Loucy (cell line): Measurements from ENCODE around the gene CD300LG.
"Not testable (repeated sequence)": the region's sequence is repeated elsewhere in the genome, so short reads cannot be mapped to it uniquely, and the experiment has no call there.

Source experiments
- H2AFZ ChIP-seq: fragments of 200-600 bp; sonication (generic); 2 replicates; pipeline ENCODE4 v1.6.0; 2016; ENCODE audit warnings: antibody characterized with exemption, mild to moderate bottlenecking, low read length, moderate library complexity
- H3F3A ChIP-seq: fragments of 200-600 bp; 2 replicates; pipeline ENCODE4 v1.6.0; 2016; ENCODE audit warnings: antibody characterized with exemption, low read depth, mild to moderate bottlenecking
- H3K27me3 ChIP-seq: fragments of 200-600 bp; sonication (generic); 2 replicates; pipeline ENCODE4 v1.6.1; 2014; ENCODE audit warnings: low read length, mild to moderate bottlenecking; ENCODE audit not compliant: insufficient read depth, poor library complexity, severe bottlenecking
- H3K36me3 ChIP-seq: fragments of 200-600 bp; sonication (generic); 2 replicates; pipeline ENCODE4 v1.6.1; 2016; ENCODE audit warnings: low read length; ENCODE audit not compliant: insufficient read depth
- H3K4me1 ChIP-seq: fragments of 200-600 bp; sonication (generic); 2 replicates; pipeline ENCODE4 v1.5.1; 2014; ENCODE audit warnings: low read length, mild to moderate bottlenecking; ENCODE audit not compliant: insufficient read depth, poor library complexity, severe bottlenecking
- H3K4me2 ChIP-seq: fragments of 200-600 bp; sonication (generic); 2 replicates; pipeline ENCODE4 v1.6.0; 2014; ENCODE audit warnings: antibody characterized with exemption, low read length, low read depth, mild to moderate bottlenecking; ENCODE audit not compliant: poor library complexity, severe bottlenecking
- H3K4me3 ChIP-seq: fragments of 200-600 bp; sonication (generic); 2 replicates; pipeline ENCODE4 v1.5.1; 2014; ENCODE audit warnings: low read length, mild to moderate bottlenecking, mixed read lengths; ENCODE audit not compliant: poor library complexity, severe bottlenecking
- H3K79me2 ChIP-seq: fragments of 200-600 bp; sonication (generic); 2 replicates; pipeline ENCODE4 v1.6.1; 2014; ENCODE audit warnings: low read length; ENCODE audit not compliant: insufficient read depth
- H3K9ac ChIP-seq: fragments of 200-600 bp; sonication (generic); 2 replicates; pipeline ENCODE4 v1.6.0; 2014; ENCODE audit warnings: mild to moderate bottlenecking, low read depth, low read length, moderate library complexity; ENCODE audit not compliant: poor library complexity, severe bottlenecking
- H3K9me2 ChIP-seq: fragments of 200-600 bp; sonication (generic); replicated peaks from 2 replicates; pipeline ENCODE4 v1.6.1; 2016; ENCODE audit warnings: low read depth, low read length, mixed read lengths
- H3K9me3 ChIP-seq: fragments of 200-600 bp; sonication (generic); 2 replicates; pipeline ENCODE4 v1.6.1; 2014; ENCODE audit warnings: mild to moderate bottlenecking, antibody characterized with exemption, low read length, low read depth; ENCODE audit not compliant: insufficient read depth
- H4K20me1 ChIP-seq: fragments of 200-600 bp; sonication (generic); 2 replicates; pipeline ENCODE4 v1.6.0; 2014; ENCODE audit warnings: antibody characterized with exemption, low read length, mild to moderate bottlenecking; ENCODE audit not compliant: insufficient read depth, poor library complexity, severe bottlenecking
- CTCF ChIP-seq: fragments of 200-600 bp; sonication (generic); conservative IDR thresholded peaks from 2 replicates; pipeline ENCODE4 v1.5.1; 2014; ENCODE audit warnings: mild to moderate bottlenecking, antibody characterized with exemption, low read length
- EZH2phosphoT487 ChIP-seq: fragments of 200-600 bp; IDR thresholded peaks from 2 replicates; pipeline ENCODE4 v1.6.1; 2018; ENCODE audit warnings: antibody characterized with exemption, mild to moderate bottlenecking, moderate library complexity, borderline replicate concordance

CD300LG gene

GRCh38 chr17:43840814-43841213, 6.2 kb upstream of the CD300LG start:
- Histone ChIP-seq H3K79me2 (no peaks in the 10 kb centered on the region), H3K9me3 (no peaks in the 10 kb centered on the region), H2AFZ (no peak overlapping the region), H3K4me3 (no peak overlapping the region), H3K9ac (no peak overlapping the region), H3K27me3 (no peaks in the 10 kb centered on the region), H3K9me2 (no peaks in the 10 kb centered on the region), H3K4me1 (no peaks in the 10 kb centered on the region), H3F3A (no peaks in the 10 kb centered on the region), H4K20me1 (no peaks in the 10 kb centered on the region), H3K4me2 (no peak overlapping the region), H3K36me3 (no peaks in the 10 kb centered on the region)
- TF ChIP-seq EZH2phosphoT487 (no peak), CTCF (peak; percentile 50)

GRCh38 chr17:43841282-43841681, 5.7 kb upstream of the CD300LG start:
- Histone ChIP-seq H3K4me2 (no peak overlapping the region), H3K4me3 (no peak overlapping the region), H2AFZ (no peak overlapping the region), H3F3A (no peaks in the 10 kb centered on the region), H4K20me1 (no peaks in the 10 kb centered on the region), H3K27me3 (no peaks in the 10 kb centered on the region), H3K79me2 (no peaks in the 10 kb centered on the region), H3K36me3 (no peaks in the 10 kb centered on the region), H3K9me3 (no peaks in the 10 kb centered on the region), H3K4me1 (no peaks in the 10 kb centered on the region), H3K9ac (no peak overlapping the region), H3K9me2 (no peaks in the 10 kb centered on the region)
- TF ChIP-seq CTCF: no peak
- TF ChIP-seq EZH2phosphoT487: no peak

GRCh38 chr17:43842091-43842974, 4.6 kb upstream of the CD300LG start:
- H3K4me1 ChIP-seq, H3K36me3 ChIP-seq, H3F3A ChIP-seq, H3K4me3 ChIP-seq, H3K9ac ChIP-seq, H2AFZ ChIP-seq, H3K27me3 ChIP-seq, H4K20me1 ChIP-seq, H3K4me2 ChIP-seq, H3K9me3 ChIP-seq, H3K9me2 ChIP-seq, H3K79me2 ChIP-seq: not testable (repeated sequence)

- no peaks in the 10 kb centered on the region for H4K20me1 ChIP-seq
- H3K4me1 ChIP-seq: no peaks in the 10 kb centered on the region
- no peak overlapping the region for H2AFZ ChIP-seq
- no peaks in the 10 kb centered on the region for H3K9me2 ChIP-seq
- no peak overlapping the region for H3K4me3 ChIP-seq
- no peaks in the 10 kb centered on the region for H3F3A ChIP-seq
- no peak overlapping the region for H3K9ac ChIP-seq
- H3K27me3 ChIP-seq: no peaks in the 10 kb centered on the region
- no peaks in the 10 kb centered on the region for H3K79me2 ChIP-seq
- H3K9me3 ChIP-seq: no peaks in the 10 kb centered on the region
- H3K36me3 ChIP-seq: no peaks in the 10 kb centered on the region
- TF ChIP-seq CTCF: no peak
- no peak for TF ChIP-seq EZH2phosphoT487
- no peak overlapping the region for H3K4me2 ChIP-seq
Measured at GRCh38 chr17:43842975-43843325, 4.0 kb upstream of the CD300LG start.
